HG02623 (cell line): Measurements from ENCODE around the gene LUZP2.

ENCODE experiments used
- ATAC-seq: cut with Tn5 transposase; IDR thresholded peaks from one replicate; pipeline ENCODE4 v1.9.1; 2021; ENCODE audit warnings: moderate library complexity; ENCODE audit not compliant: unreplicated experiment

Gene LUZP2

DNA sequence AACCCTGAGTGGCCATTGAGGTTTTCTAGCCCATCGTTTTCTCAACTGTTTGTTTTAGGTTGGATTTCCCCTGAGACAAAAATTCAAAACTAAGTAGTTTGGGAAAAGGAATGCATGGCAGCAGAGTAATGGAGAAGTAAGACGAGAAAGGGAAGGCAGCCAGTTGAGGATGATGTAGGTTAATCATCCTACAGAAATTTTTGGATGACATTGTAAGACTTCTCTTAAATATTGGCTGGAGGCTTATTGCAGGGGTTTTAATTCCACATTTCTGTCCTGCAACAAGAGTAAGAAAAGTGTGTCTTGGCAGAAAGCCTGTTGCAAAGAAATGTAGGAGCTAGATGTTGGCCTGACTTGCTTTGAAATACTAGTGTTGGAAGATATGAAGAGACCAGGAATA, 308.8 kb downstream of the LUZP2 start:
- ATAC-seq = no peak

DNA sequence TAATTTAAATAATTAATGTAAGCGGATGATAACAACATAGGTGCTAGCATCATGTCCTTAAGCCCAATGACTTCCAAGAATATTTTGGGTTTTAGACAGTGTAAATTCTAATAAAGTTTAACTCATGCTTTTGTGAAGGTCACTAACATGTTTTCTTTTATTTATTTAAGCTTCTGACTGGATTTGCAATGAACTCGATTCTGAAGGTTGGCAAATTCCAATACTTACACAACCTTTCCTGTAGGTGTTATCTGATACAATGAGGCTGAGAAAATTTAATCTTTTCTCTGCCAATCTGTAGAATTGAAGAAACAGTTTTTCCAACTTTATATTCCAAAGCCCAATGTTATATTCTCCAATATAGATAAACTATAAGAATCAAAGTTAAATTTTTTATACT, 311.3 kb downstream of the LUZP2 start:
- no peak for ATAC-seq

GRCh38 chr11:24819006-24819405, 322.2 kb downstream of the LUZP2 start:
- no peak for ATAC-seq

- no peak for ATAC-seq
Observed at GRCh38 chr11:24819863-24820434, 323.1 kb downstream of the LUZP2 start.

DNA sequence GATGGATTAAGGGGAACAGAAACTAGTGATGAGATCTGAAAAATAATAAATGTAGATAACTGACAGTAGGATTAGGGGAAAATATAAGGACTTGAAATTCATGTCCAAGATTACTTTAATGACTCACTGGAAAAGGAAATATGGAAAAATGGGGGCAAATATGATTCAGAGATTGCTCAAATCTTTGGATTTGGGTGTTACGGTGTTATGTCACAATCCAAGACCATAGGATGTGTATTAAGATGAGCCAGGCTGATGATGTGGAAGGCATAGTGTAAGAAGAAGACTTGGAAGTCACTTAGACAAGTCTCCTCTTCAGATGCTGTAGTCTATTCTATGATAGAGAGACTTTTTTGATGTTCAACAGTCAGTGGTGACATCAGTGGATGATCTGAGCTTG, 323.7 kb downstream of the LUZP2 start:
- ATAC-seq = no peak

- ATAC-seq = no peak
Observed at GRCh38 chr11:24828938-24829605, 332.2 kb downstream of the LUZP2 start.

DNA sequence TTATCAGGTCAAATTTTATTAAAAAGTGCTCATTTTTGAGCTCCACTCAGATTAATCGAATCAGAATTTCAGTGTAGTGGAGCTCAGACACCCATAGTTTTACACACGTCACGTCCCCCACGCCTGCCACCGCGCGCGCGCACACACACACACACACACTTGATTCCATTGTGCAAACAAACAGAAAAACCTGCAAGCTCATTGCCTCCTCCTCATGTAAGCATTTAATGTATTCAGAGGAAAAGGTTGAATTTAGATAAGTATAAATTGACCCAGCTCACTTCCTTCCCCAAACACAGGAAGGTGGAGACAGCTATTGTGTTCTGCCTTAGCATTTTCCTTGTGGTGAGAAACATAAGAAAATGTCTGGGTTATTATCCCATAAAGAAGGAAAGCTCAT, 336.7 kb downstream of the LUZP2 start:
- no peak for ATAC-seq

DNA sequence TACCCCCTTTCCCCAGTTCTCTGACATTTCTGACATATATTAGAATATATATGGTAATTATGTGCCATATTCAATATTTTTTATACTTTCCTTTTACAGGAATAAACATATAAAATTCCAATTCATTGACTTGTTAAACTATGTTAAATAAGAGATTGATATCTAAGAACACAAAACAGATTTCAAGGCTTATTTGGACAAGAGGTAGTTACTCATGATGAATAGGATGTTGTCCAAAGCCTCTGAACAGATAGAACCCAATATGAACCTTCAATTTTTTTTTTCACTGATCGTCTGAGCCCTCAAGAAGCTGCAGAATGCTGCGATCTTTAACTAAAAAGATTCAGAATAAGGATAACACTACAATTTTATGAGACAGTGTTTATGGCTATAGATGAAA, 340.3 kb downstream of the LUZP2 start:
- no peak for ATAC-seq

DNA sequence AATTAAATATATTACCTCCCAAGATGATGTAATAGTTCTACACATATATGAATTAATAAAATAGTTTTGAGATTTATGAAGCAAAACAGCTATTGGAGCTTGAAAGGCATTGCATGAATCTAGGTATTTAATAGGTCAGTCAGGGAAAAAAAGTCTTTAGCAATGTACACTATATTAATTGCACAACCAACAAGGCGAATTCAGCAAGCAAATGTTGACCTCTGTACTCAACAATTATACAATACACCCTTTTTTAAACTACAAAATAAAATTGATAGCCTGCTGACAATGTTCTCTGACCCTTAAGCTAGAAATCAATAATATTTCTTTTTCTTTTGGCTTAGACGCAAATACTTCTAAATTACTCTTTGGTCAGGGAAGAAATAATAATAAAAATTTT, 345.5 kb downstream of the LUZP2 start:
- ATAC-seq = no peak

- no peak for ATAC-seq
Observed at GRCh38 chr11:24844406-24844805, 347.6 kb downstream of the LUZP2 start.

GRCh38 chr11:24848857-24849256, 352.0 kb downstream of the LUZP2 start:
- no peak for ATAC-seq

DNA sequence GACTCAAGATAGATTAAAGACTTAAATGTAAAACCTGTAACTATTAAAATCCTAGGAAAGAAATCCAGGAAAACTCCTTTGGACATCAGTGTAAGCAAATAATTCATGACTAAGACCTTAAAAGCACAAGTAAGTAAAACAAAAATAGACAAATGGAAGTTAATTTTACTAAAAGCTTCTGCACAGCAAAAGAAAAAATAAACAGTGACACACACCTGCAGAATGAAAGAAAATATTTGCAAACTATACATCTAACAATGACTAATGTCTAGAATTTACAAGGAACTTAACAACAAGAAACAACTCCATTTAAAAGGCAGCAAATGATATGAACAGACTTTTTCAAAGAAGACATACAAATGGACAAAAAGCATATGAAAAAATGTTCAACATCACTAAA, 359.1 kb downstream of the LUZP2 start:
- no peak for ATAC-seq

GRCh38 chr11:24859801-24860300, 363.0 kb downstream of the LUZP2 start:
- ATAC-seq = no peak

DNA sequence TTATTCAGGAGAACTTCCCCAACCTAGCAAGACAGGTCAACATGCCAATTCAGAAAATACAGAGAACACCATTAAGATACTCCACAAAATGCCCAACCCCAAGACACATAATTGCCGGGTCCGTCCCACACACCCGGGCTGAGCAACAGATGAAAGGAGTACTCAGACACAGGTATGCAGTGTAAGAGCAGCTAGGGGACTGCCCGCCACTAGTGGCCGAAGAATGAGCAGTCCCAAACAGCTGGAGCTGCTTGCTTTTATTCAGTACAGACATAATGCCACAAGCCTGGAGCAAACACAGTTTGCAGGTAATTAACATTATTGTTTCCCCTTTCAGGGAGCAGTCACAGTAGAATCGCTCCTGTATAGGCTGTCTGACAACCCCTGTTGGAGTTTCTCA, 364.6 kb downstream of the LUZP2 start:
- no peak for ATAC-seq

GRCh38 chr11:24866743-24867142, 369.9 kb downstream of the LUZP2 start:
- ATAC-seq = no peak

DNA sequence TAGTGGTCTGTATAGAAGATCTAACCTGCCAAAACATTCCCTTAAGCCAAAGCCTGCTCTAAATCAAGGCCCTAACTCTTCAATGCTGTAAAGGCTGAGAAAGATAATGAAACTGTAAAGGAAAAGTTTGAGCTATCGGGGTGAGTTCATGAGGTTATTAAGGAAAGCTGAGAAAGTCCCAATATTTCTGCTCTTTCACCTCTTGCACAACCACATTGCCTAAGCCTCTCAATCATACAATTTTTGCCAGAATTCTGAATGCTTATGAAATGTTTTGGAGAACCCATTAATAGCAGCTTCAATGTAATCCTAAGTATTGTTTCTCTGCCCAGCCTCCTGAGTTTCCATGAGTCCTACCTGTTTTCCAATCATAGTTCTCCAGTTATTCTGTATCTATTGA, 373.2 kb downstream of the LUZP2 start:
- ATAC-seq = no peak

DNA sequence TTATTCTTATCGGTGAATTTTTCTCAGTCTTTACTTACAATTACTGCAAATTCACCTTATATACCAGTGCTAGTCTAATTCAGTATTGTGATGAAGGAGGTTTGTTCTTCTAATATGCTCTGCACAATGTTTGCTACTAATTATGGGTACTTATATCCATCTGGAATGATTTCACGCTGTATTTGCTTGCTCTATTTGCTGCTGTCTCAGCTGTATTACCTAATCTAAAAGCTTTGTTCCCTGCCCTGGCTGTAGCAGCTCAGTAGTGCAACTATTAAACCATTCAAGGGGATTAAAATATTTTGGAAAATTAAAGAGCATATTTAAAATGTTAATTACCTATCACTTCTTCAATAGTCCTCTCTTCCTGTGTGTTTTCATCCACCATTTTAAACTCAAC, 375.3 kb downstream of the LUZP2 start:
- ATAC-seq = no peak

DNA sequence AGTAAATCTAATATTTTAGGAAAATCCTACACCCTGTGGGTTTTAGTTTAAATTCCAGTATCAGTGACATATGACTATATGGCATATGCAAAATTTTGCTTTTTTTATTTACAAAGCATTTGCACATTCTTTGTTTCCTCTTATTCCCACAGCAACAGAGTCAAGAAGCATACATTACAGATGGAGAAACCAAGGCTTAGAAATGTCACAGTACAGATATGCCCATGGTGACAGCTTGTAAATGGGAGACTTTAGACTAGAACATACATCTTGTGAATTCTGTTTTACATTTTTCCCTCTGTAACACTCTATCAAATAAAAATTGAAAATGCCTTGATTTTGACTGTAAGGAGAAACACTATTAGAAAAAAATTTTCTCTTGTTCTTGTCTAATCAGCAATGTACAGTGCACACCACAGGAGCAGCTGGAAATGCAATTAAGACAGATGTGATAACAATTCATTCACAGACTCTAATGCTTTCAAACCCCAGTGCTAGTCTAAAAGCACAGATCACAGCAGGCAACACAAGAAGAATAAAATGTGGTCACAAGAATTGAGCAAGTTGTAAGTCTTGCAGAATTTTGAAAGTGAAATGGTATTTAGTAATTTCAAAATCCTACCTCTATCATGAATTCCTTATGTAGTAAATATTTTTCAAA, 375.9 kb downstream of the LUZP2 start:
- no peak for ATAC-seq

GRCh38 chr11:24880962-24881361, 384.1 kb downstream of the LUZP2 start:
- ATAC-seq = no peak

GRCh38 chr11:24885580-24886173, 388.8 kb downstream of the LUZP2 start:
- no peak for ATAC-seq

DNA sequence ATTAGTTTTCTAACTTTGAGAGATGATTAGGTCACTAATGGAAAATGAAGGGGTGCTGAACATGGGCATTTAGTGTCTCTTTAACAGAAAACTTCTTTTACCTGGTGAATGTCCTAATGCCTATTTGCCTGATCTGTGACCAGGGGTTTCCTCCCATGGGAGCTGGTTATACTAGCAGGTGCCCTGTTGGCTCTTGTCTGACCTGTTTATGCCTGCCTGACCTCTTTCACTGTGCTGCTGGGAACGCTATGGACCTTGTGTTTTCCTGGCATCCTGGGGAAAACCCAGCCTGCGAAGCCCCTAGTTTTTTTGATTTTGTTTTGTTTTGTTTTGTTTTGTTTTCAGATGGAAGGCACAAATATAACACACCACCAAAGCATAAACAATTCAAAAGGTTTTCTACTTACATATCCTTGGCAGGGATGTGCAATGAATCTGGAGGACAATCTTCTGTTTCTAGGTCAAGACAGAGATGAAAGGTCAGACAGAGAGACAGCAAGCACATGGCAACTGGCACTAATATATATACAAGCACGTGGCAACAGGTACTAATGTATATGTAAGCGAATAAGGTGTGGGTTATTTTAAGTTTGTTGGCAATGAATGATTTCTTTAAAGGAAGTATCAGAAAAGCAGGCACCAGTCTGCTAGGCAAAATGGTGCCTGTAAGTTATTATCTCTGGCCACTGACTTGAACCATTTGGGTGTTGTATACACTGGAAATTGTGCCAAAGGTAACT, 390.2 kb downstream of the LUZP2 start:
- ATAC-seq = no peak
